Astrocyte of the cerebellum (primary cell): ENCODE data around the gene RAD51B.

ENCODE experiments used
- DNase-seq: peaks from one replicate; pipeline ENCODE4 v3.0.0-alpha.2; 2011; ENCODE audit warnings: low read depth
- H3K4me3 ChIP-seq: 2 replicates; pipeline ENCODE4 v1.5.1; 2011; ENCODE audit warnings: mild to moderate bottlenecking, low read depth, low read length, moderate library complexity
- in situ Hi-C: cut with HindIII; loops from 2 replicates; pipeline ENCODE4 v1.10.0; 2017; ENCODE audit warnings: low sequenced_read_pairs
- TF ChIP-seq, protein P1 (sequence below): IDR thresholded peaks from 2 replicates; pipeline ENCODE4 v1.5.1; 2012; ENCODE audit warnings: low read length, low read depth, moderate library complexity, mild to moderate bottlenecking; ENCODE audit errors: missing control alignments

Gene RAD51B

DNA sequence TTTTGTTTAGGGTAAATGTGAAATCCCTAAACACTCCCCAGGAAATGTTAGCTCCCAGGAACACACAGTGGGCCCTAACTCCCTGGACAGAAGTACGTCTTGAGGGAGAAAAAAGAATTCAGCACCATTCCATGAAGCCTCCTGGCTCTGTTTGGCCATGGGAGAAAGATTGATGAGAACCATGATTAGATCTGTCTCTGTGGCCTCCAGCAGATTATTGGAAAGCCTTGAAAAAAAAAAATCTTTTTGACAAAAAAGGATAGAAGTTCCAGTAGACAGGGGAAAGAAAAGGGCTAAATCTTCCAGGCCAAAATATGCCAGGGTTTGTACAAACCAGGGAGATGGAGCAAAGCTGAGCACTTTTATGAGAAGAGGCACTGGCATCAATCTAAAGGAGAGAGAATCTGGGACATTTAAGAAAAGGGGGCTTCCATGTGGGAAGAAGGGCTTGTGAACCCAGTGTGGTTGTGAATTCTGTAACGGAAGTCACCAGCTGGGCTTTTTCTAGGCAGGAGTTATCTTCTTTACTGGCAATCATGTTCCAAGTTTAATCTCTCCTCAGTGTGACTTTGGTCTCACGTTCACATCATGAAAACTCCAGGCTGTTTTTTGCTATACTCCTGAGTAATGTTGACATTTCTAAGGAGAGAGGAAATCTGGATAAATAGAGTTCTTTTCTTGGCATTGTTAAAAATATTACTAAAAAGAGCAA, 426.7 kb downstream of the RAD51B start:
- TF ChIP-seq, protein P1, sequence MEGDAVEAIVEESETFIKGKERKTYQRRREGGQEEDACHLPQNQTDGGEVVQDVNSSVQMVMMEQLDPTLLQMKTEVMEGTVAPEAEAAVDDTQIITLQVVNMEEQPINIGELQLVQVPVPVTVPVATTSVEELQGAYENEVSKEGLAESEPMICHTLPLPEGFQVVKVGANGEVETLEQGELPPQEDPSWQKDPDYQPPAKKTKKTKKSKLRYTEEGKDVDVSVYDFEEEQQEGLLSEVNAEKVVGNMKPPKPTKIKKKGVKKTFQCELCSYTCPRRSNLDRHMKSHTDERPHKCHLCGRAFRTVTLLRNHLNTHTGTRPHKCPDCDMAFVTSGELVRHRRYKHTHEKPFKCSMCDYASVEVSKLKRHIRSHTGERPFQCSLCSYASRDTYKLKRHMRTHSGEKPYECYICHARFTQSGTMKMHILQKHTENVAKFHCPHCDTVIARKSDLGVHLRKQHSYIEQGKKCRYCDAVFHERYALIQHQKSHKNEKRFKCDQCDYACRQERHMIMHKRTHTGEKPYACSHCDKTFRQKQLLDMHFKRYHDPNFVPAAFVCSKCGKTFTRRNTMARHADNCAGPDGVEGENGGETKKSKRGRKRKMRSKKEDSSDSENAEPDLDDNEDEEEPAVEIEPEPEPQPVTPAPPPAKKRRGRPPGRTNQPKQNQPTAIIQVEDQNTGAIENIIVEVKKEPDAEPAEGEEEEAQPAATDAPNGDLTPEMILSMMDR = no peak
- in situ Hi-C loops = no loop called here
- H3K4me3 ChIP-seq = no peak overlapping the region
- DNase-seq = no peak

DNA sequence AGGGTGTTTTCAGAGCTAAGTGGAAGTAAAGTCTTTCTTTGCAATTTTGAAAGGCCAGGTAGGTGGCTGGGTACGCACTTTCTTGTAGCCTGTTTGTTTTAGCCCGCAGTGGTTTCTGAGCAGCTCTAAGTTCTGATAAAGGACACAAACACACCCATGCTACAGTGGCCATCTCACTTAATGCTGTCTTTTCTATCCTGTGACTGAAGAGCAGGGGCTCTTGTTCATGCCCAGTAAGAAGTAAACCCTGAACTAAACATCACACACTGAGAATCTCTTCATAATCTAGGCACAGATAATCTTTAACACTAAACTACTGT, 427.2 kb downstream of the RAD51B start:
- in situ Hi-C loops = no loop called here
- TF ChIP-seq, protein P1 = no peak
- H3K4me3 ChIP-seq = no peak overlapping the region
- DNase-seq = no peak

DNA sequence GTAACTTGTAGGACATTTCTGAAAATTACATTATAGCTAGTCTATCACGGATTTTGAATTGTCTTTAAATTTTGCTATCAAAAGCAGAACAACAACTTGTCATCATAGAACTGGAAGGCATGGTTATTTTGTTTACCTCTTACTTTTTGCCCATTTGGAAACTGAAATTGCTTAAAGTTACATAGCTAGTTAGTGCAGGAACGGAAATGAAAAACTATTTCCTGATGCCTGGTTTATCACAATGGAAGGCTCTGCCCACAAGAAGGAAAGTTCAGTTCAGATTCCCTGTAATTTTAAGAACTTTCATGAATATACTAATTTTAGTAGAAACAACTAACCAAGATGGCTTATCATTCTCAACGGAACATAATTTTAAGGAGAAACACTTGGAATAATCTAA, 427.7 kb downstream of the RAD51B start:
- in situ Hi-C loops = no loop called here
- DNase-seq = no peak
- TF ChIP-seq, protein P1 = no peak
- no peak overlapping the region for H3K4me3 ChIP-seq

DNA sequence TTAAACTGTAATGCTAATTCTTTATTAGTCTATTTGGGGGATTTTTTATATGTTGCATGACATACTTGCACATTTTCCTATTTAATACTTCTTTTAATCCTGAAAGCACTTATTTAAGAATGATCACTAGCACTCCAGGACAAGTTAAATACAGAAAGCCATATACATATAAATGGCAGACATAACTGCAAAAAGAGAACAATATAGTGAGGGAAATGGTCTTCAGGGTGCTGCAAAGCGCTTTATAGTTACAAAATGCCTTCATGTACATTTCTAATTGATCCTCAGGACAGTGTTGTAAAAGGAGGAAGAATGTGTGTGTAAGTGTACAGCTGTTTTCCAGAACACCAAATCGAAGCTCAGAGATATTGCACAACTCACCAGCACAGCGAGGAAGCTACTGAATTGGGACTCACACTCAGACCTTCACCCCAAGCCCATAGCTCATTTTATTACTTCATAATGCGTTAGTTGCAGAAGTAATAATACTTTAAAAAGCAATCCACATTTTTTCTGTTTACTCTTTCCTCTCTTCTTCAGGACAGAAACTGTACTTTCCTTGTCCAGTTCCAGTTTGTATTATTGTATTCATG, 428.2 kb downstream of the RAD51B start:
- no peak for DNase-seq
- in situ Hi-C loops = no loop called here
- TF ChIP-seq, protein P1 = no peak
- H3K4me3 ChIP-seq = no peak overlapping the region

DNA sequence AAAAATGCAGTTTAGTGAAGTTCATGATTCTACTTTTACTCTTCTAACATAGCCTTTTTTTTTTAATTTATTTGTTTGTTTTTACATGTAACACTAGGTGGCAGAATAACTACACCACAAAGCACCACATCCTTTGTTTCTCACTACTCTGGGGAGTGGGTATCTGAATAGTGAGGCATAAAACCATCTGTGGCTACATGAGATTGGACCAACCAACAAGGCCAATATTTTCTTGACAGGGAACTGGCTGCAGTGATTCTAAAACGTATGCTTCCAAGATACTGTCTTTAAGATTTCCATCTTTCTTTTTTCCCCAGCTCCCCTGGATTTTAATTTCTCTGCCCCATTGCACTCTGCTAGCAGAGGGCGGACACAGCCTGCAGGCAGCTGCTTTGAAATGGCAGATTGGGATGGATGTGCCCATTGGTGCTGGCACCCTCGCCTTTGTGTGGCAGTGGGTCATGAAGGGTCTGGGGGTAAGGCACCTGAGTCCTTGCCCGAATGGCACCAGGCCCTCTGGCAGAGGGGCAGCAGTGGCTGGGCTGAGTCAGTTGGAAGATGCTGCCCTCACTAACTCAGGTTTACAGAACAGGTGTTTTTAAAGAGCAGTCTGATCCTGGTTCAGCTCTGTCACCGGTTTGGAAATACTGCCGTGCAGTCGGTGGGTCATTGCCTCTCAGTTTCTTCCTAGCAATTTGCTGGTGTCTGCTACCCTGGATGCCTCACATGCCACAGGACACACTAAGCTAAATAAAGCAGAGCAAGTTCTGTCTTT, 429.1 kb downstream of the RAD51B start:
- DNase-seq = peak; percentile 78
- TF ChIP-seq, protein P1 = peak; percentile 49
- in situ Hi-C loops = no loop called here
- H3K4me3 ChIP-seq = no peak overlapping the region

DNA sequence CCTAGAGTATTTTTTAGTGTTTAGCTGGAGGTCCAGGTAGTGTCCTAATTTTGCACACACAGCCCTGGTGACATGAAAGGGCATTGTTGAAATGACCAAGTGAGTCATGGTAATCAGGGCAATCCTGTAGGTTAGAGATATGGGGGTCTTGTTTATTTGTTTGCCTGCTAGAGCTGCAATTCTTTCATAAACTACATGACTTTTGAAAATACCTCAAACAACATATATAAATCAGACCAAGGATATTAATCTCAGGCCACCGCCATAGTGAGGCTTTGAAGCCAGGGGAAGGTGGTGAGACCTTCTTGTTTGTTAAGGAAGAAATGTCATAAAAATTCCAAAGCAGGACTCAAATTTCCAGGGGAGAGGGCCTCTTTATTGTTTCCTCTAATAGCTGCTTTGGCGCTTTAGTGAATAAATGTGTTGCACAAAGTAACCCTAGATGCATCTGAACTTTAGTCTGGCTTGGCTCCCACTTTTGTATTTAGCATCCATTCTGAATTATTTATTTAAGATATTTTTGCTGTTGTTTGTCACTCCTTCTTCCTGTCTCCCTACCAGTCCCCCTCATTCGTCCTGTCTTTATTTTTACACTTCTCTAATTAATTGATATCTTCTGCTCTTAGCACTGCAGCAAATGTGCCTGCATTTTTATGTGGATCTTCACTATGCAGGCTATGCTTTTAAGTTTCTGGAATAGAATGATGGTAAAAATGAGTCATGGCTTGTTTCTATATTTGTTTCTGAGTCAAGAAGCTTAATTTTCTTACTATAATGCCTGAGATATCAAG, 430.3 kb downstream of the RAD51B start:
- no peak for DNase-seq
- TF ChIP-seq, protein P1 = no peak
- no peak overlapping the region for H3K4me3 ChIP-seq
- in situ Hi-C loops = loop anchor here (5.0 kb wide), 1 partner anchor 542 kb away; the partner anchor contains the start of gene ZFP36L1
